ENCODE data around the gene USP38. TPM values are rescaled to one million over a fixed set of nuclear protein-coding genes. Genes with fewer than 3 reads are reported as not detected.

The USP38 gene
- 22.0 and 26.3 TPM in 2 replicates for total RNA-seq

GRCh38 chr4:143184503-143185252 lies at the start of gene USP38:
TSS of gene USP38 (plus strand) at chr4:143184917. CDS start at chr4:143185451, 534 bp downstream.

Other genes with a start within 250 kb of the USP38 start
- gene GAB1, start 152.0 kb downstream of the USP38 start, total RNA-seq = 5.3 and 8.2 TPM in 2 replicates

Data from smooth muscle cell of the umbilical artery (primary cell).